Right lobe of liver (tissue), 6 donors: ENCODE results near the gene ELOVL6. TPM values are rescaled to one million over a fixed set of nuclear protein-coding genes. Genes with fewer than 3 reads are reported as not detected.
A peak's percentile ranks its signal among the peaks of the same experiment; 100 is the strongest.
"Not testable (repeated sequence)": the region's sequence is repeated elsewhere in the genome, so short reads cannot be mapped to it uniquely, and the experiment has no call there.

Source experiments
- ATAC-seq, 4 donors: fragments of 200-7000 bp; cut with Tn5 transposase; one replicate each; pipeline ENCODE4 v1.9.1; 2020; ENCODE audit warnings: mild to moderate bottlenecking in 4 of 4, moderate library complexity in 4 of 4
- DNase-seq, 3 donors: peaks; one replicate each; pipeline ENCODE4 v3.0.0-alpha.2; 2020
- H3K27ac ChIP-seq, 3 donors: fragments of 200-600 bp; one replicate each; pipeline ENCODE4 v1.8.0; 2022
- H3K27me3 ChIP-seq, 2 donors: fragments of 200-600 bp; one replicate each; pipeline ENCODE4 v1.8.0; 2022
- H3K36me3 ChIP-seq, 4 donors: fragments of 200-600 bp; sonication (generic) in 1 of 4; one replicate each; pipeline versions ENCODE4 v1.5.1 to v1.8.0; 2017 to 2022; ENCODE audit warnings: control low read depth in 1 of 4
- H3K4me1 ChIP-seq, 4 donors: fragments of 200-600 bp; sonication (generic) in 1 of 4; one replicate each; pipeline versions ENCODE4 v1.5.1 to v1.8.0; 2017 to 2022; ENCODE audit warnings: control low read depth in 1 of 4
- H3K4me3 ChIP-seq, 3 donors: fragments of 200-600 bp; one replicate each; pipeline ENCODE4 v1.8.0; 2022
- H3K9me3 ChIP-seq, 4 donors: fragments of 200-600 bp; sonication (generic) in 1 of 4; one replicate each; pipeline versions ENCODE4 v1.5.1 to v1.8.0; 2017 to 2022; ENCODE audit warnings: control low read depth in 1 of 4
- CTCF ChIP-seq, 4 donors: fragments of 200-600 bp in 3 of 4; fragments of 450-650 bp in 1 of 4; IDR thresholded peaks; one replicate each; pipeline versions ENCODE4 v1.5.1 to v1.8.0; 2016 to 2022; ENCODE audit warnings: antibody characterized with exemption in 4 of 4, mild to moderate bottlenecking in 2 of 4
- POLR2A ChIP-seq: fragments of 450-650 bp; IDR thresholded peaks from one replicate; pipeline ENCODE4 v1.6.1; 2017; ENCODE audit warnings: antibody characterized with exemption, mild to moderate bottlenecking
- WGBS: methylation state at CpG from one replicate; pipeline ENCODE4 v1.1.6; 2018; ENCODE audit warnings: low coverage, low lambda C conversion rate; ENCODE audit not compliant: insufficient coverage; ENCODE audit errors: missing lambda C conversion rate; 5-methylcytosine and 5-hydroxymethylcytosine counted together
- intact Hi-C, 2 donors: fragments of 100-400 bp; cut with DNase I; formaldehyde crosslinking; loops; one replicate each; pipeline versions ENCODE4 v1.11.2 to v1.14.1; 2022
- total RNA-seq, 6 experiments: library from RNA; depleted of rRNA in 2 of 6; stranded (reverse); fragments of >200 nt in 2 of 6; fragmentation: NEBNext Ultra II Directional in 3 of 6; extraction: Animal tissue kit (Norgen Biotek cat#: 25700) in 3 of 6; gene quantifications; one replicate each; pipeline versions ENCODE4 v1.1.0 to v1.2.4, GENCODE V29; 2016 to 2023
- donor health status: DM: no; HTN: yes; CAD: no.
- donor health status: DM: no; HTN: no; CAD: no.
- donor health status: DM: no; HTN: no; CAD: no.
- donor health status: DM: no; HTN: yes; CAD: no.
- donor health status: DM: no; HTN: yes; CAD: no.

The ELOVL6 gene
- total RNA-seq, 6 experiments from 2014 or later: 21.5 to 94.8 (median 31.2) TPM

- TF ChIP-seq CTCF (IDR thresholded peaks at IDR 0.05): peak; percentile 63 to 86 (median 76)
- no peak for TF ChIP-seq POLR2A
- H3K9me3 ChIP-seq: no peaks in the 10 kb centered on the region
- DNase-seq (no peak), ATAC-seq (peak; percentile 75 to 78 (median 76))
- intact Hi-C loops: no loop called here
- H3K36me3 ChIP-seq: peaks cover 0 to 10% (median 0%) of the 10 kb centered on the region in 4 donors
- H3K27ac ChIP-seq: no peak overlapping the region
- H3K4me1 ChIP-seq: peaks cover 0 to 17% (median 5%) of the 10 kb centered on the region in 4 donors
- WGBS: 46% methylated on average over 8 of the region's 9 CpGs
- no peaks in the 10 kb centered on the region for H3K27me3 ChIP-seq
- H3K4me3 ChIP-seq: no peak overlapping the region
Observed at GRCh38 chr4:110049951-110050925, 148.2 kb downstream of the ELOVL6 start.

GRCh38 chr4:110046588-110047049 lies 151.8 kb downstream of the ELOVL6 start:
- no peak overlapping the region for H3K4me3 ChIP-seq
- peaks cover 0 to 19% (median 5%) of the 10 kb centered on the region in 4 donors for H3K4me1 ChIP-seq
- peaks cover 0 to 9% (median 0%) of the 10 kb centered on the region in 4 donors for H3K36me3 ChIP-seq
- ATAC-seq: no peak
- no peak for DNase-seq
- no peak overlapping the region for H3K27ac ChIP-seq
- intact Hi-C loops: no loop called here
- no peaks in the 10 kb centered on the region for H3K27me3 ChIP-seq
- no peaks in the 10 kb centered on the region for H3K9me3 ChIP-seq
- 83% methylated on average over 3 of the region's 5 CpGs for WGBS
- no peak for TF ChIP-seq POLR2A
- no peak for TF ChIP-seq CTCF (IDR thresholded peaks at IDR 0.05)

DNA sequence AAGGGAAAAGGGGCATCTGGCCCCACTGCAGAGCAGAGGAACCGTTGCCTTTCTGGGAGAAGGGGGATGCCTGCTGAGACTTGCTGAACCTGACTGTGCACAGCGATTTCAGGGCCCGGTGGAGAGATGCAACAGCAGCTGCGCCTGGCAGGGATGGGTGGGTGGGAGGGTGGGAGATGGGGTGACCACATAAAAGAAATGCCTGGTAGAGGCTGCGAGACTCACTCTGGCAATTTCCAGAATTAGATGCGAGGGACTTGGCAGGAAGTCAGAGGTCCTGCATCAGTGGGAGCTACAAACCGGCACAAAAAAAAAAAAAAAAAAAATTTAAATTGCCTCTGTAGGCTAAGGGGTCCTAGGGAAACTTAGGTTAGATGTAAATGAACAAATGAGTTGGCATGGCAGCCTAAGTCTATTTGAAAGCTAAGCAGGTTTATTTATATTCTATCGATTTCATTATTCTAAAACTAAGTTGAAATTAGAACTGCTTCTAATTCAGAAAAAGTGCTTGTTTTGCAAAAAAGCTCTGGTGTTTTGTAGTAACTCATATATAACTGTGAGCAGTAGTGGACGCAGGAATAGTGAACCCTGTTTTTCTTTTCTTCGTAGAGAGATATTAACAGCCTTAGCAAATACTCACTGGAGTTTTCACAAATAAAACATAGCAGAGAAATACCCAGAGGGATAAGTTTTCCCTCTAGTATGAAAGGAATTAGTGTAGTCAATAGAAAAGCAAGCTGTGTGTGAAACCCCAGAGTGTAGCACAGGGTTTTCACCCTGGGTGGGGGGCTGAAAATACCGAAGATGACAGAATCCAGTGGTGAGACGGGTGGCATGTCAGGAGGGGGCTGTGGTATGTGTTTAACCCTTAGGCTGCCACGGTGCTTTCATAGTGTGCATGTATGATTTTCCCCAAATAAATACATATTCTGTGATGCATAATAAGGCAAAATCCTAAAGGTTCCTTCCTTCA lies 155.6 kb downstream of the ELOVL6 start:
- Histone ChIP-seq H3K27me3 (no peaks in the 10 kb centered on the region), H3K4me1 (peaks cover 0 to 17% (median 6%) of the 10 kb centered on the region in 4 donors), H3K4me3 (no peak overlapping the region), H3K9me3 (no peaks in the 10 kb centered on the region), H3K36me3 (no peaks in the 10 kb centered on the region), H3K27ac (no peak overlapping the region)
- ATAC-seq (peak; percentile 15 to 43 (median 36)), DNase-seq (no peak)
- intact Hi-C loops: no loop called here
- WGBS: 33% methylated on average over 11 of the region's 13 CpGs
- TF ChIP-seq CTCF (IDR thresholded peaks at IDR 0.05) (no peak), POLR2A (no peak)

DNA sequence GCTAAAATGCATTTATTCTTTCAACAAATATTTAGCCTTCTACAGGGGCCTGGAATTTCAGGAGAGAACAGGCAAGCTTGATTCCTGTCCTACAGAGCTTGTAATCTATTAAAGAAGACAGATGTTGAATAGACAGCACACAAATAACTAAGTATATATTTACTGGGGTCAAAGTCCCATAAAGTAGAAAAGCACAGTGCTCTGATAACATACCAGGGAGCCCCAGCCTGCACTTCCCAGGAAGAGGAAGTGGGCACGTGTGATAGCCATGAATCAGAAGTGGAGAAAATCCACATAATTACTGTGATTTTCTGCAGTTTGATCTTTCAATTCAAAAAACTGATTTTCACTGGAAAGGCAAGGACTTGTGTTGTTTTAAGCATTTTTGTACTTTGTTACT lies 156.7 kb downstream of the ELOVL6 start:
- intact Hi-C loops: no loop called here
- 17% methylated on average over 1 of the region's 1 CpG for WGBS
- Histone ChIP-seq H3K4me3 (no peak overlapping the region), H3K36me3 (no peaks in the 10 kb centered on the region), H3K4me1 (peaks cover 0 to 17% (median 6%) of the 10 kb centered on the region in 4 donors), H3K27me3 (no peaks in the 10 kb centered on the region), H3K27ac (no peak overlapping the region), H3K9me3 (no peaks in the 10 kb centered on the region)
- no peak for TF ChIP-seq POLR2A
- no peak for TF ChIP-seq CTCF (IDR thresholded peaks at IDR 0.05)
- ATAC-seq: peak; percentile 60 to 85 (median 72)
- no peak for DNase-seq

DNA sequence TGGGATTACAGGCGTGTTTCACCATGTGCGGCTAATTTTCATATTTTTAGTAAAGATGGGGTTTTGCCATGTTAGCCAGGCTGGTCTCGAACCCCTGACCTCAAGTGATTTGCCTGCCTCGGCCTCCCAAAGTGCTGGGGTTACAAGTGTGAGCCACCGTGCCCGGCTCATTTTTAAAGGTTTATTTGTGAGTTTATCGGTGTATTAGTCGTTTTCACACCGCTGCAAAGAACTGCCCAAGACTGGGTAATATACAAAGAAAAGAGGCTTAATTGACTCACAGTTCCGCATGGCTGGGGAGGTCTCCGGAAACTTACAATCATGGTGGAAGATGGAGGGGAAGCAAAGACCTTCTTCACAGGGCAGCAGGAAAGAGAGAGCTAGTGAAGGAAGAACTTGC lies 159.3 kb downstream of the ELOVL6 start:
- H3K4me1 ChIP-seq: peaks cover 0 to 17% (median 6%) of the 10 kb centered on the region in 4 donors
- H3K4me3 ChIP-seq, ATAC-seq, H3K27me3 ChIP-seq, H3K27ac ChIP-seq, H3K36me3 ChIP-seq, H3K9me3 ChIP-seq, DNase-seq, intact Hi-C loops: not testable (repeated sequence)
- WGBS: 91% methylated on average over 10 of the region's 11 CpGs
